ENCODE data around the gene EFCC1. TPM values are rescaled to one million over a fixed set of nuclear protein-coding genes. Genes with fewer than 3 reads are reported as not detected.

The EFCC1 gene
- 1.2 TPM for polyA plus RNA-seq (ENCODE audit: insufficient read length)

- peak; percentile 75 for DNase-seq
These were observed at the start of gene EFCC1 for GRCh38 chr3:129001101-129001805. EFCC1 (plus strand) TSS chr3:129001304; CDS start chr3:129001629, 325 bp downstream.

GRCh38 chr3:128956440-128956839 is 44.7 kb upstream of the EFCC1 start:
- no peak for DNase-seq

GRCh38 chr3:128965280-128965679 is 35.8 kb upstream of the EFCC1 start:
- no peak for DNase-seq

GRCh38 chr3:128965818-128966217 is 35.3 kb upstream of the EFCC1 start:
- no peak for DNase-seq

GRCh38 chr3:128967748-128968355 is 33.3 kb upstream of the EFCC1 start:
- no peak for DNase-seq

- DNase-seq, result peak; percentile 42
These were observed 30.9 kb upstream of the EFCC1 start for GRCh38 chr3:128969993-128970739.

- no peak for DNase-seq
These were observed 30.4 kb upstream of the EFCC1 start for GRCh38 chr3:128970740-128971047.

GRCh38 chr3:128971421-128972100 is 29.5 kb upstream of the EFCC1 start:
- DNase-seq, result peak; percentile 62

- no peak for DNase-seq
These were observed 27.0 kb upstream of the EFCC1 start for GRCh38 chr3:128973988-128974564.

GRCh38 chr3:128975276-128975675 is 25.8 kb upstream of the EFCC1 start:
- no peak for DNase-seq

GRCh38 chr3:128983293-128984069 is 17.6 kb upstream of the EFCC1 start:
- no peak for DNase-seq

GRCh38 chr3:128984596-128984995 is 16.5 kb upstream of the EFCC1 start:
- no peak for DNase-seq

- DNase-seq, result no peak
These were observed 13.6 kb upstream of the EFCC1 start for GRCh38 chr3:128987302-128988100.

GRCh38 chr3:128988286-128988685 is 12.8 kb upstream of the EFCC1 start:
- no peak for DNase-seq

- DNase-seq, result no peak
These were observed 9.7 kb upstream of the EFCC1 start for GRCh38 chr3:128991355-128991895.

GRCh38 chr3:128992926-128993460 is 8.1 kb upstream of the EFCC1 start:
- DNase-seq, result no peak

- peak; percentile 72 for DNase-seq
These were observed 7.5 kb upstream of the EFCC1 start, which contains the start of gene CFAP92 for GRCh38 chr3:128993461-128994172. CFAP92 (minus strand) TSS chr3:128994076; CDS start chr3:128993304, 772 bp downstream.

GRCh38 chr3:128994173-128994512 is 7.0 kb upstream of the EFCC1 start:
- no peak for DNase-seq
